ENCODE results near the gene DCTN3.
A peak's percentile ranks its signal among the peaks of the same experiment; 100 is the strongest.

Gene DCTN3

DNA sequence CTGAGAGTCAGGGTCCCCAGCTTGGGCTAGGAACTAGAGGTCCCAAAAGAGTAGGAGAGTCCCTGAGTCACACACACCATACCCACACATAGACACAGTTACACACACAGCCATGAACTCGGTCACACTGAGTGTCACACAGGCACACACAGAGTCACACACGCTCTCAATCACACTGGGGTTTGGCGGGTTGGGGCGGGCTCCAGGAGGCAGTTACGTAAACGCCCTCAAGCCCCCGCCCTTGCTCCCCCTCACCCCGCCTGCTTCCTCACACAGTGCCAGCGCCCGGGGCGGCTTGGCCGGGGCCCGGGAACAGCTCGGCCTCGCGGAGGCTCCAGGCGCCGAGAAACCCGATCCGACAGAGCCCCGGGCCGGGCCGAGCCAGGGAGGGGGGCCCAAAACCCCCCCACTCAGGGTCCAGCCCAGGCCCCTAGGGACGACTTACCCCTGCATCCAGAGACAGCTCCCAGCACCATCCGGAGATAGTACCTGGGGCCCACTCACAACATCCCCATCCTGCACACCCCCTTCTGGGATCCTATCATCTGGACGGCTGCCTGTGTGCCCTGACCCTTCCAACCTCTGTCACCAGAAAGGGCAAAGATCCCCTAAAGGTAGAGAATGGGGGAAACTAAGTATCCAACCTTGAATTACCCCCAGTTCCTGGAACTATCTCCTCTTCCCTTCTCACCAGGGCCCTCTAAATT lies 27.2 kb downstream of the DCTN3 start:
- no peak overlapping the region for H3K4me3 ChIP-seq (ENCODE audit: low read depth, low read length)
- TF ChIP-seq, protein P1, sequence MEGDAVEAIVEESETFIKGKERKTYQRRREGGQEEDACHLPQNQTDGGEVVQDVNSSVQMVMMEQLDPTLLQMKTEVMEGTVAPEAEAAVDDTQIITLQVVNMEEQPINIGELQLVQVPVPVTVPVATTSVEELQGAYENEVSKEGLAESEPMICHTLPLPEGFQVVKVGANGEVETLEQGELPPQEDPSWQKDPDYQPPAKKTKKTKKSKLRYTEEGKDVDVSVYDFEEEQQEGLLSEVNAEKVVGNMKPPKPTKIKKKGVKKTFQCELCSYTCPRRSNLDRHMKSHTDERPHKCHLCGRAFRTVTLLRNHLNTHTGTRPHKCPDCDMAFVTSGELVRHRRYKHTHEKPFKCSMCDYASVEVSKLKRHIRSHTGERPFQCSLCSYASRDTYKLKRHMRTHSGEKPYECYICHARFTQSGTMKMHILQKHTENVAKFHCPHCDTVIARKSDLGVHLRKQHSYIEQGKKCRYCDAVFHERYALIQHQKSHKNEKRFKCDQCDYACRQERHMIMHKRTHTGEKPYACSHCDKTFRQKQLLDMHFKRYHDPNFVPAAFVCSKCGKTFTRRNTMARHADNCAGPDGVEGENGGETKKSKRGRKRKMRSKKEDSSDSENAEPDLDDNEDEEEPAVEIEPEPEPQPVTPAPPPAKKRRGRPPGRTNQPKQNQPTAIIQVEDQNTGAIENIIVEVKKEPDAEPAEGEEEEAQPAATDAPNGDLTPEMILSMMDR (IDR thresholded peaks at IDR 0.05; ENCODE audit: borderline replicate concordance, insufficient read depth, low read depth, low read length) = no peak

DNA sequence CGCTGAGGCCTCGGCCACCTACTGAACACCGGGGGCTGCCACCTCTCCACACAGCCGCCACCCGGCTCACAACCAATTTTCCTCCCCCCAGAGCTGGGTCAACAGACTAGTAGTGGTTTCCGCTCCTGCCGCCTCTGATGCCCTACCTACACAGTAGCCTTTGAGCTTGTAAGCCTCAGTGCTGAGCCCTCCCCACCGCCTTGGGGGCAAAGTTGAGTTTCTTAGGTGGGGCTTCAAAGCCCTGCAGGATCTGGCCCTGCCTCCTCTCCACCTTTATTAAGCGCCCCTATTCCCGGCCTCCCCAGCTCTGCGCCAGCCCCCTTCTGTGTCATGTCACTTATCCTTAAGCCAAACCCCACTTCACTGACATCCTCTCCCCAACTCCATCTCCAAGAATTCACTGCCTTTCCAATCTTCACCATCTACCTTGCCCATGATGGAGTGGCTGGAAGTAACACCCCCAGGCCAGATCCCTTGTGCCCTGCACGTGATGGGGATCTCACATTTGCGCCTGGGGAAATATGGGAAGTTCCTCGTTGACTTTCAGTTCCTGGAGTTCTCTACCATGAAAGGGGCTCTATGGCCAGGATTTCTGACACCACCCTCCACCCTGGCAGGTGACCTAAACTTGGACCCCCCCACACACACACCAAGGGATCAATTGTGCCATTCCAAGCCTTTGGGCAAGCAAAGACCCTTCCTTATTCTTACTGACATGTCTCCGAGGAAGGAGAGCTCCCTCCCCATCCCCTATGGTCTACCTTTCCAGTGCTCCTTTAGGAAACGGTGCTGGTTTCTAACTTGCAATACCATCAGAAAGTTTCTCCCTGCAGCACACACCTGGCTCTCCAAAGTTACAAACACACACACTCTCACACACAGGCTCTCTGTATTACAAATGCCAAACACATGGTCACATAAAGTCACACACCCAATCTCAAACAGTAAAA lies 28.1 kb downstream of the DCTN3 start:
- TF ChIP-seq, protein P1 (IDR thresholded peaks at IDR 0.05; ENCODE audit: borderline replicate concordance, insufficient read depth, low read depth, low read length) = no peak
- H3K4me3 ChIP-seq (ENCODE audit: low read depth, low read length) = no peak overlapping the region

DNA sequence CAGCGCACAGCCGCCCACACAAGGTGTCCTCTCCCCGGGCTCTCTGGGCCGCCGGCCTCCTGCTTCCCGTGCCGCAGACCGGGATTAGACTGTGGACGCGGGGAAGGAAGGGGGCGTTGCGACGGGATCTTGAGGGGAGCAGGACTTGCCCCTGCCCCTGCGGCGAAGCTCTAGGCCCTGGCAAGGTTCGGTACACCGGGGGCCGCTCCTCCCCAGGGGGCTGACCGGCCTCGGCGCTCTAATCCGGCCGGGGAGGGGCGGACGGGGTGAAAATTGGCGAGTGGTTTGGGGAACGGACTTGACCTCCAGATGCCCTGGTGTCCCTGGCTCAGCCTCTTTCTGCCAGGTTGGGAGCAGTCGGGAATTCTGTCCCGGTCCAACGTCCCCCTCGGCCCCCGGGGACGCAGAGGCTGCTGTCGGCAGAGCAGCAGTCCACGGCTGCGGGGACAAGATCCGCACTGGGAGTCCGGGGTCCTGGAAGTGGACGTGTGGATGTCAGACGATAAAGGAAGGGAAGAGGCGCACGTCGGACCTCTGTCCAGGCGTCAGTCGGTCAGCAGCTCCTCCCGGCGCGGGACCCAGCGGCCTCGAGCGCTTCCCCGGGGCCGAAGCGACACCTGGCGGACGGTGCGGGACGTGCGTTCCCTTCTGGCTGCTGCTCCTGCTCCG lies 28.9 kb downstream of the DCTN3 start:
- H3K4me3 ChIP-seq (ENCODE audit: low read depth, low read length) = no peak overlapping the region
- TF ChIP-seq, protein P1 (IDR thresholded peaks at IDR 0.05; ENCODE audit: borderline replicate concordance, insufficient read depth, low read depth, low read length) = peak; percentile 97

DNA sequence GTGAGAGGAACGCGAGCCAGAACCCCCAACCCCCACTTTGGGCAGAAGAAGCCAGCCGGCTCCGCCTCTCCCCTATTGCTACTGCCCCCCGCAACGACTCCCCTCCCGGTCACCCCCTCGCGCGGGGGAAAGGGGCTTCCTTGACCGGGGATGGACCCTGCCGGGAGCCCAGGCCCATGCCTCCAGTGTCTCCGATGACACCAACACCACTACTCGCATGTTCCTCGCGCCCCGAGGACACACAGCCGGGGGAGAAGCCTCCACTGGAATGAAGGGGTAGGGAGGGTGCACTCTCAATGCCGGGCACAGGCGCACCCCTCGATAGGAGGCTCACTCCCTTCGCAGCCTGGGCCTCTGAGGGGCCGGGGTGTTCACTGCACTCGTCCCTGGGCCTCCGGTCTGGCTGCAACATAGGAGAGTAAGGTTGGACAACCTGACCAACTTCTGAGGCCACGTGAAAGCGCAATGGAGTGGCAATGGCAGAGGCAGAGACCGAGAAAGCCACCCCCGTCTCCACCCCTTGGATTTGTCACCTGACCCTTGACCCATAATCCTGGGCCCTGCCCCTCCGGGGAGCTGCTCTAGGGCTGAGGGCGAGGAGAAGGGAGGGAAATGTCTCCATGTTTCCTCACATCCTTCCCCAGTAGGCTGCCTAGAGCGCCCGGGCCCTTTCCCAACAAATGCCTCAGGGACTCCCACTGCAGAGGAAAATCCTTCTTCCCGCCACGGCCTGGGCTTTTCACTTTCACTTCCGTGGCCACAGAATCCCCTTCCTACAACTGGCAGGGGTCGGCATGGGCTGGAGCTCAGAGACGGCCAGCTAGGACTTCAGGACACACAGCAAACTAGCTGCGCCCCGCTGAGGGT lies 29.7 kb downstream of the DCTN3 start:
- no peak overlapping the region for H3K4me3 ChIP-seq (ENCODE audit: low read depth, low read length)
- TF ChIP-seq, protein P1 (IDR thresholded peaks at IDR 0.05; ENCODE audit: borderline replicate concordance, insufficient read depth, low read depth, low read length) = no peak

DNA sequence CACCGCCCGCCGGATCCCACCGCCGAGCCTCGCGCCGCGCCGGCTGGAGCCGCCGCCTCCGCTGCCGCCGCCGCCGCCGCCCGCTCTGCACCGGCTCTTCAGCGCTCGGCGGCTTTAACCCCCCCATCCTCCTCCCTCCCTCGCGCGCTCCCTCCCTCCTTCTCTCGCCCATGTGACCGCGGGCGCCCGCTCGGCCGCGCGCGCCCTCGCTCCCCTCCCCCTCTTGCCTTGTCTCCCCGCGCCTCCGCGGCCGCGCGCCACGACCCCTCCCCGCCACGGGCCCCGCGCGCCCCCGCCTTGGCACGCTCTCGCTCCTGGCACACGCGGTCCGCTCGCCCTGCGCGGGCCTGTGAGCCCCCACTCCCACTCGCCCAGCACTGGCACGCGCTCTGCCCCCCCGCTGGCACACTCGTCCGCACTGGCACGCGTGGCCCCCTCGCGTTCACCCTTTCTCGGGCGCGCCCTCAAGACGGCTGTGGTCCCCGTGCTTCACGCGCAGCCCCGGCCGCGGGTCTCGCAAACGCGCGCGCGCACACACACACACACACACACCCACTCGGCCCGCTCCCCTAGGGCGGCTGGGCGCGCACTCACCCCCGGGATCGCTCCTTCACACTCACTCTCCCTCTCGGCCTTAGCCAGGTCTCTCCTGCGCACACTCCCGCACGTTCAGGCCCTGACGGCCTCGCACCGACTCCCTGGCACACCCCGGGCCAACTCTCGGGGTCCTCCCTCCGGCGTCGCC lies 30.5 kb downstream of the DCTN3 start, which contains the start of gene CNTFR:
CNTFR (minus strand) TSS at position 89 of the 745 bp plus-strand sequence. CDS start 20,743 bp downstream, outside the sequence.
- TF ChIP-seq, protein P1 (IDR thresholded peaks at IDR 0.05; ENCODE audit: borderline replicate concordance, insufficient read depth, low read depth, low read length) = no peak
- no peak within 1 kb of the TSS for H3K4me3 ChIP-seq (ENCODE audit: low read depth, low read length)

Data from GM12875 (cell line).